ENCODE data around the gene SGMS1.
"Not testable (repeated sequence)": the region's sequence is repeated elsewhere in the genome, so short reads cannot be mapped to it uniquely, and the experiment has no call there.

SGMS1 gene

GRCh38 chr10:50552771-50553535, 70.8 kb downstream of the SGMS1 start:
- no peak for DNase-seq

GRCh38 chr10:50552308-50552707, 71.4 kb downstream of the SGMS1 start:
- DNase-seq, result no peak

- no peak for DNase-seq
Observed at GRCh38 chr10:50551894-50552293, 71.9 kb downstream of the SGMS1 start.

GRCh38 chr10:50550291-50550839, 73.4 kb downstream of the SGMS1 start:
- no peak for DNase-seq

GRCh38 chr10:50549186-50549585, 74.6 kb downstream of the SGMS1 start:
- DNase-seq, result not testable (repeated sequence)

GRCh38 chr10:50548481-50548880, 75.3 kb downstream of the SGMS1 start:
- not testable (repeated sequence) for DNase-seq

GRCh38 chr10:50546287-50546686, 77.5 kb downstream of the SGMS1 start:
- not testable (repeated sequence) for DNase-seq

- DNase-seq, result no peak
Observed at GRCh38 chr10:50545846-50546245, 77.9 kb downstream of the SGMS1 start.

- no peak for DNase-seq
Observed at GRCh38 chr10:50544857-50545429, 78.8 kb downstream of the SGMS1 start.

- DNase-seq, result no peak
Observed at GRCh38 chr10:50544095-50544856, 79.5 kb downstream of the SGMS1 start.

- no peak for DNase-seq
Observed at GRCh38 chr10:50542871-50543270, 80.9 kb downstream of the SGMS1 start.

- no peak for DNase-seq
Observed at GRCh38 chr10:50541921-50542320, 81.8 kb downstream of the SGMS1 start.

- no peak for DNase-seq
Observed at GRCh38 chr10:50541317-50541716, 82.4 kb downstream of the SGMS1 start.

GRCh38 chr10:50540826-50541122, 83.0 kb downstream of the SGMS1 start:
- no peak for DNase-seq

- no peak for DNase-seq
Observed at GRCh38 chr10:50540069-50540825, 83.5 kb downstream of the SGMS1 start.

GRCh38 chr10:50538555-50539398, 85.0 kb downstream of the SGMS1 start:
- no peak for DNase-seq

GRCh38 chr10:50536617-50537240, 87.0 kb downstream of the SGMS1 start:
- DNase-seq, result no peak

- not testable (repeated sequence) for DNase-seq
Observed at GRCh38 chr10:50534748-50535376, 88.9 kb downstream of the SGMS1 start.

- DNase-seq, result no peak
Observed at GRCh38 chr10:50533296-50533695, 90.5 kb downstream of the SGMS1 start.

GRCh38 chr10:50531388-50532077, 92.2 kb downstream of the SGMS1 start:
- DNase-seq, result no peak
